ENCODE results near the gene ACVR1.

Gene ACVR1

DNA sequence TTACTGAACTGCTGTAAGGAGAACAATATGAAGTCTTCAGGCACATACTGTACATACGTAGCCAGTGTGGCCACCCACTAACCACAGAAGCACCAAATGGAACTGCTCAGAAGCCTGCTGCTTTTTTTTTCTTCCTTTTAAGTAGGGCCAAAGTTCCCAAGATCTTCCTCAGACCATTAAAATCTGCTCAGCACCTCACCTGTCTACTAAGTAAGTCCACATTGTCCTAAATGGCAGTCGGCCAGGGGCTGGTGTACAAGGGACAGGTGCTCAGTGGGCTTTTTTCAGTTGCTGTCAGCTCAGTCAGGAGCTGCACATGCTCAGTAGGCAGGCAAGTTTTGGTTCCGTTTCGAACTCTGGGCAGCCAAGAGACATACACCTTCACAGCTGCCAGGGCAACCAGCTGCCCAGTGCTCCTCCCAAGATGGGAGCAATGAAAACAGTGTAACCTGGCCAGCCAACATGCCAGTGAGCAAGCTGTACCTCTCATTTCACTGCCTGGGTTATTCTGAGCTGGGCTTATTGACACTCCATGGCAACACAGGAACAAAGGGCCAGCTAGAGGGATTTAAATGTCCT is 86.1 kb downstream of the ACVR1 start:
- DNase-seq (ENCODE audit: low spot score): no peak

DNA sequence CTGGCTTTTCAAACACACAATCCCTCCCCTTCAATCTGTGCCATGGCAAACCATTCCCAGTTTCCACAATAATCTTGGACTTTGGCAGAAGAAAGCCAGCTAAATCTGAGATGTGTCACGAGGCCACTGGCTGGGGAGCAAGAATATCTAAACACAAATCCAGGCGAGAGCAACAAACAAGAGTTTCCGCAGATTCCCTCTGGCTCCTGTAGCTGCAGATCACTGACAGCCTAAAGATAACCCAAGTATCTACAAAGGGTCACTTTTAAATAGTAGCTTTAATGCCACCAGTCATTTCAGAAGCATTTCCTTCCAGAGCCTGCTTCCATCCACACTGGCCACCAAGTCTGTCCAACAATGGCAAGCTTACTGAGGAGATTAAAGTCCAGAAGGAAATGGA is 86.9 kb downstream of the ACVR1 start:
- no peak for DNase-seq (ENCODE audit: low spot score)

GRCh38 chr2:157788201-157788600 is 87.9 kb downstream of the ACVR1 start:
- no peak for DNase-seq (ENCODE audit: low spot score)

GRCh38 chr2:157787364-157787938 is 88.7 kb downstream of the ACVR1 start:
- DNase-seq (ENCODE audit: low spot score): no peak

DNA sequence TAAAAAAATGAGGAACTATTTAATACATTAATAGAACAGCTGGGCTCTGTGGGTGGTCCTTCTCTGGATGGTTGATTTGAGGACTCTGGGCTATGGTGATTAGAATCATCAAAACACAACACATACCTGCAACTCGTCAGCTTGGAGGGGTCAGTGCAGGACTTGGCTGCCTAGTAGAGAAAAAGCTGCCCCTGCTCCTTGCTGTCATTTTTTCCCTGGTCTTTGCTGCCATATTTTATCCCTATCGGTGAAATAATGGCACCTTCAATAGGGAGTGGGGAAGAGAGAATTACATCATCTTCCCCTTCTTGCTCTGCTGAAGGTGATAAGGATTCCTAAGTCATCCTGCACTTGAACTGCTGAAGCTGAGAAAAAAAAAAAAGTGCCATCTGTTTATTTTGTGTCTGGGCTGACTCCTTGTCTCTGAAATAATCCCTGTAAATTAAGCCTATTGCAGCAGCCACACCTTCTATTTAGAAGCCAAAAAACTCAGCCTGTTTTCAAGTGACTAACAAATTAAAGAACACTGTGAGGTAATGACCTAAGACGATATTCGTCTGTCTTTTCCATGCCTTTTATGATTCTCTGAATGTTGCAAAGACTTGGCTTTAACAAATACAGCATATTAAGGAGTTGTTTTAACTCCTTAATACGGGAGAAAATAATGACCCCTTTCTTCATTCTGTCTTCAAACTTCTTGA is 89.3 kb downstream of the ACVR1 start:
- peak; percentile 47 for DNase-seq (ENCODE audit: low spot score)

- DNase-seq (ENCODE audit: low spot score): no peak
Measured at GRCh38 chr2:157785866-157786662, 90.1 kb downstream of the ACVR1 start.

DNA sequence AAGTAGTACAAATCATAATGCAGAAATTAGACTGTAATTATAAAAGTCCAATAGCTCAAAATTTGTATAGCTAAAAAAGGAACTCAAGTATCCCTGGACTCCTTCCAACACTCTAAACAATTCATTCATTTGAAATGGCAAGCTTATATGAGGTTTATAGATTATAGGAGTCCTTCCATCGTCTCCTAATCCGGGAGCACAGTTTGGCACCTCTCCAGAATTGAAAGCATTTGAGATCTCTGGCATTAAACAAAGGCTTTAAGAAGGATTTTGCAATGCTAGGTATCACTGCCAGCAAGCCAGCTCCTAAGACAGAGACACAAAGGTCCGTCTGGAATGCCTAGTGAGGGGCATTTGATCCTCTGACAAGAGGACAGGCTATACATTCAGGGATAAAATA is 90.9 kb downstream of the ACVR1 start:
- peak; percentile 48 for DNase-seq (ENCODE audit: low spot score)

GRCh38 chr2:157784823-157785175 is 91.3 kb downstream of the ACVR1 start:
- DNase-seq (ENCODE audit: low spot score): no peak

DNA sequence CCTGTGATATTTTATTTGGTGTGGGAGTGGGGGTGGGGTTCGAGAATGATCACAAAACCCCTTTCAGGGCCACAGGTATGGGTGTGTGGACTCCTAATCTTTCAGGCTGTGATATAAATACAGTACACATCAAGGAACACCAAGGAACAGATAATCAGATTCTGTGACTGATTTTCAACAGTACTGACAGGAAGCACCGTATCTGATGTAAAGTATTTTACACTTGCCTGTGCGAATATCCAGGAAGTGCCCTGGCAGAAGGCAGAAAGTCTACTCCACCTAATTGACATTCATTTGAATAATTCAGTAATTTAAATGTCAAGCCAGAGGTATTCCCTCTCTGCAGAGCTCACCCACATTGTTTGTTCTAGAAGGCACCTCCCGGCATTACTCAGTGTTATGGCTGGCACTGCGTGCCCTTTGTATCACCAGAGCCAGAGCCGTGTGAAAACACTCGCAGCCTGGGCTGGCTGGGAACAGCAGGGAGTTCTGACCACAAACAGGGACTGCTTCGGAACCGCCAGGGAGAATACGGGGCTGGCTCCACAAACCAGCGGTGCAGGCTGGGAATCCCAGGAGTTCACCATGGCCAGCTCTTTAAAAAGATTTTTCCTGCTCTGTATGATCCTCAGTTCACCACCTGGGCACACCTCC is 91.8 kb downstream of the ACVR1 start:
- no peak for DNase-seq (ENCODE audit: low spot score)

GRCh38 chr2:157783245-157783644 is 92.9 kb downstream of the ACVR1 start:
- no peak for DNase-seq (ENCODE audit: low spot score)

DNA sequence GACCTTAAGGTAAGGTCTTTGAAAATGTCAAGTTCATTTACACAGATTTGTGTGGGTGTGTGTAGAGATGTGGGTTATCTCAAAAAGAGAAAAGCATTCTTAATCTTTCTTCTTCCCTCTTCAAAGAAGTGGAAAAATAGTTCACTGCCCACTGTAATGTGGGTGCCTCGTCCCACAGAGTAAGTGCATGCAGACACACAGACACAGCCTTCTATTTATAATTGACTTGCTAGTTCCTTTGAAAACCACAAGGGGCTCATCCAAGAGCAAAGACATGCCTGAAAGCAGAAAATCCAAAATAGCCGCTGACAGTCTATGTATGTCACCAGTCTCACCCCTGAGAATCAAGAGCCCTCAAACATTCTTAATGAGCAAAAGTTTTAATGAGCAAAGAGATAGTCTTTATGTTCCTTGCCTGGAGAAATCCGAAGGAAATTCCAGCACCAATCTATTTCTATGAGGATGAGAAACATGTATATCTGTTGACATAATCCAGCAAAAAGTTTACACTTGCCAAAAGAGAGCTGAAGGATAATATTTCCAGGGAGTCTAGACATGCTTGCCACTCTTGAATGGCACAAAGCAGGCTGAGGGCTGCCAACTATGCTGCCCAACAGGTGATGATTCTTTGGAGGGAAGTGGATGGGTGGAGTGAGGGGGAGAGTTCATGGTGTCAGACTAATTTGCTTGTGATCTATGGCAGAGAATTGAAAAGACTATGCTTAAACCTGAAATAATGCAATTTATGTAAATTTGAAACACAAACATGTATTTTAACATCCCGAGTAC is 93.9 kb downstream of the ACVR1 start:
- no peak for DNase-seq (ENCODE audit: low spot score)

GRCh38 chr2:157780211-157780610 is 95.9 kb downstream of the ACVR1 start:
- DNase-seq (ENCODE audit: low spot score): no peak

GRCh38 chr2:157779794-157780193 is 96.3 kb downstream of the ACVR1 start:
- DNase-seq (ENCODE audit: low spot score): no peak

DNA sequence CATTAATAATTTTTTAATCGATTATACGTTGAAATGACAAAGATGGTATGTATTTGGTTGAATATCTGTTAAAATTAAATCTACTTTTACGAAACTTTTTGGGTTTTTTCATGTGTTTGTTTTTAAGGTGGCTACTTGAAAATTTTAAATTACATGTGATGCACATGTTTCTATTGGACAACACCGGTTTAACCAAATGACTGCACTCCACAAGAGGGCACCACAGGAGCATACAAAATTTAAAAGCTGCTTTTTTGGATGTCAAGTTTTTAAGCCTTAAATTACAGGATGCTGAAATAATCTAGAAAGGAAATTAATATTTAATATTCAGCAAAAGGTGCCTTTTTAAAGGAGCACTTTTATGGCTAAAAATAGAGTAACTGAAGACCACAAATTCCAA is 98.7 kb downstream of the ACVR1 start:
- no peak for DNase-seq (ENCODE audit: low spot score)

DNA sequence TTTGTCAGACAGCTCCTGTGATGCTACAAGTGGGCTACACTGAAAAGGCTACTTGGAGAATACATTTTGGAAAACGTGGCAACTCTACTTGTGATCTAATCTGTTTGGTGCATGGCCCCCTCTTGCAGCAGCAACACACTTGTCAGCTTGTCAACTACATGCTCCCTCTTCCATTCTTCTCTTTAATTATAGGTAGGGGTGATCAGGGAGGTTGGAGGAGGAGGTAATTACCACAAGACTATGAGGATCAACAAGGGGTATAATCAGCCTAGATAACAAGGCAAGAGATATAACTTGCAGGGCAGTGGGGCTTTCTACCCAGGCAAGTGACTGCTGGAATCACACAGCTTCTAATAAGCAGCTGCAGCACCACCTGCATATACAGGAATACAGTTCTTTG is 104.9 kb downstream of the ACVR1 start:
- DNase-seq (ENCODE audit: low spot score): no peak

- DNase-seq (ENCODE audit: low spot score): no peak
Measured at GRCh38 chr2:157769856-157770255, 106.3 kb downstream of the ACVR1 start.

DNA sequence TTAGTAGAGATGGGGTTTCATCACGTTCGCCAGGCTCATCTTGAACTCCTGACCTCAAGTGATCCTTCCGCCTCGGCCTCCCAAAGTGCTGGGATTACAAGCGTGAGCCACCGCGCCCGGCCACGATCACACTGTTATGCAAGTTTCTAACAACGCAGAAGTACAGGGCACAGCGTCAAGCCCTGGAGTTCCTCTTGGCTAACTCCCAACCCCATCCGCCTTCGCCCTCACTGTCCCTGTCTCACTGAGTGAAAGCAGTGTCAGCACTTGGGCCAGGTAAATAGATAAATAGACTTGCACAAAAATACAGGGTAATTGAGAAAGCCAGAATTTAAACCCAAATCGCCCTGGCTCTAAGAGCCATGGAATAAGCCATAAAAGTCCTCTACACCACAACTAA is 111.7 kb downstream of the ACVR1 start:
- no peak for DNase-seq (ENCODE audit: low spot score)

DNA sequence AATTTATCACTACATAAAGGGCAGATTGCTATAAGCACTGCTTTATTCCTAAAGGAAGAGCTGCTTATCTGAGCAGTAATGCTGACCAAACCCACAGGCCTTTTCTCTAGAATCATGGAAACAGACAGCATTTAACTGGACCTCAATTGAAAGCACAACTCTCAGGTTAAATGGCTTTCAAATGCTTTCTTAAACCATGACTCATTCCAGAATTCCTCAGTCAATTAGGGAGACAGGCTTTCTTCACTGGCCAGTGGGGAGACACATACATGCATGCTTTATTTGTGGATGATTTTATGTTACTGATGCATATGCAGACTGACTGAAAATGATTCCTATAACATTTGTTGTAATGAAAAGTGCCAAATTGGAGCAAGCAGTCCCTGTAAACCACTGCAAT is 114.6 kb downstream of the ACVR1 start:
- DNase-seq (ENCODE audit: low spot score): no peak

- DNase-seq (ENCODE audit: low spot score): no peak
Measured at GRCh38 chr2:157760949-157761348, 115.2 kb downstream of the ACVR1 start.

GRCh38 chr2:157759855-157760254 is 116.3 kb downstream of the ACVR1 start:
- DNase-seq (ENCODE audit: low spot score): no peak

DNA sequence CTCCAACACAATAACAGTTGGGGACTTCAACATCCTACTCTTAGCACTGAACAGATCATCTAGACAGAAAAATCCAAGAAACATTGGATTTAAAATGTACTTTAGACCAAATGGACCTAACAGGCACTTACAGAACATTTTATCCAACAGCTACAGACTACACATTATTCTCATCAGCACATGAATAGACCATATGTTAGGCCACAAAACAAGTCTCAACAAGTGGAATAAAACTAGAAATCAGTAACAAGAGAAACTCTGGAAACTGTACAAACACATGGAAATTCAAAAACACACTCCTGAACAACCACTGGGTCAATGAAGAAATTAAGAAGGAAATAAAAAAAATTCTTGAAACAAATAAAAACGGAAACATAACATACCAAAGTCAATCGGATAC is 117.5 kb downstream of the ACVR1 start:
- no peak for DNase-seq (ENCODE audit: low spot score)

DNA sequence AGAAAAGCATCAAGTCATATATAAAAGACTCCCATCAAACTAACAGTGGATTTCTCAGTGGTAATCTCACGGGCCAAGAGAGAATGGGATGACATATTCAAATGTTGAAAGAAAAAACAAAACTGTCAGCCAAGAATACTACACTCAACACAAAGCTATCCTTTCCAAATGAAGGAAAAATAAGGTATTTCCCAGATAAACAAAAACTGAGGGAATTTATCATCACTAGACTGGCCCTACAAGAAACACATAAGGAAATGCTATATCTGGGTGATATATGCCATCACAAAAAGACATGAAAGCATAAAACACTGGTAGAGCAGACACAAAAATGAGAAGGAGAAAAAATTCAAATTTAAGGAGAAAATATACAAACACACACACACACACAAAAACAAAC is 118.6 kb downstream of the ACVR1 start:
- no peak for DNase-seq (ENCODE audit: low spot score)
